Skeletal muscle satellite cell (primary cell): ENCODE data around the gene RASSF1.

Experiments
- H3K27me3 ChIP-seq: 2 replicates; pipeline ENCODE4 v1.7.0; 2013; ENCODE audit warnings: low read length; ENCODE audit not compliant: control insufficient read depth, insufficient read depth
- H3K36me3 ChIP-seq: 2 replicates; pipeline ENCODE4 v1.7.0; 2013; ENCODE audit warnings: mild to moderate bottlenecking, control low read depth, low read length; ENCODE audit not compliant: insufficient read depth
- H3K4me1 ChIP-seq: 2 replicates; pipeline ENCODE4 v1.7.0; 2013; ENCODE audit warnings: low read length; ENCODE audit not compliant: control insufficient read depth, insufficient read depth
- H3K4me2 ChIP-seq: 2 replicates; pipeline ENCODE4 v1.7.0; 2013; ENCODE audit warnings: mild to moderate bottlenecking, low read length
- H3K4me3 ChIP-seq: 2 replicates; pipeline ENCODE4 v1.7.0; 2013; ENCODE audit warnings: low read length
- H3K9ac ChIP-seq: 2 replicates; pipeline ENCODE4 v1.7.0; 2013; ENCODE audit warnings: mild to moderate bottlenecking, low read depth, low read length, moderate library complexity
- H3K9me3 ChIP-seq: replicated peaks from 2 replicates; pipeline ENCODE4 v1.7.0; 2013; ENCODE audit warnings: mild to moderate bottlenecking, control low read depth, low read length

Gene RASSF1

DNA sequence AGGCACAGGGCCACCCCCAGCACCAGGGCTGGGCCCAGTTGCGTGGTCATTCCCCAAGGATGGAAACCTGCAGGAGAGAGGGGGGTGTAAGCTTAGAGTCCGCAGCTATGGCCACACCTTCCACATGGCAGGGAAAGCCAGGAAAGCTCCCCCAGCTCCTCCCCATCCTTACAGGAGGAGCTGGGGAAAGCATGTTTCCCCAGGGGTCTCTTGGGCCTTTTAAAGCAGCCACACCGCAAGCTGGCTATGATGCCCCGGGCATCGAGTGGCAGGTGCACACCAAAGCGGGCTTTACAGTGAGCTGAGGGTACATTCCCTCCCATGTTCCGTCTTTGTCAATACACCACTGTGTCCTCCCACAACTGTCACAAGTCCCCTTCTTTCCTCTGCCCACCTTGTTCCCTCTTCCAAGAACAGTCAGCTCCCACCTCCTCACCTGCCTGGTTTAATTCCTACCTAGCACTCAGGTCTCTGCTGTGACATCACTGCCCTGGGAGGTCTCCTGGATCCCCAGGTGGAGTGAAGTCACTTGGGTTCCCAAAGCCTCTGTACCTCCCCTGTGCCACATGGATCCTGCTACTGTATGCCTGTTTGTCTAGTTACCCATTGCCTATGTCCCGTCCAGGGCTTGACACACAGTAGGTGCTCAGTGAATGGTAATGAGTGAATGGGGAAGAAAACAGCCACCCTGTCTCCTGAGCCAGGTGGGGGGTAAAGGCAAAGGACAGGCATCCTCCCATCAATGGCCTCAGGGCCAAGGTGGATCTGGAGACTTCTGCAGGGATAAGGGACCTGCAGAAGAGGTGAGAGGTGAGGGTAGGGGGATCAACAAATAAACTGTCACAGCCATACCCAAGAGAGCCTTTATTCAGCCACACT, 44.8 kb downstream of the RASSF1 start:
- Histone ChIP-seq H3K36me3 (no peaks in the 10 kb centered on the region), H3K9me3 (no peaks in the 10 kb centered on the region), H3K4me2 (no peak overlapping the region), H3K27me3 (no peaks in the 10 kb centered on the region), H3K4me1 (peaks cover 28% of the 10 kb centered on the region), H3K4me3 (no peak overlapping the region), H3K9ac (no peak overlapping the region)

DNA sequence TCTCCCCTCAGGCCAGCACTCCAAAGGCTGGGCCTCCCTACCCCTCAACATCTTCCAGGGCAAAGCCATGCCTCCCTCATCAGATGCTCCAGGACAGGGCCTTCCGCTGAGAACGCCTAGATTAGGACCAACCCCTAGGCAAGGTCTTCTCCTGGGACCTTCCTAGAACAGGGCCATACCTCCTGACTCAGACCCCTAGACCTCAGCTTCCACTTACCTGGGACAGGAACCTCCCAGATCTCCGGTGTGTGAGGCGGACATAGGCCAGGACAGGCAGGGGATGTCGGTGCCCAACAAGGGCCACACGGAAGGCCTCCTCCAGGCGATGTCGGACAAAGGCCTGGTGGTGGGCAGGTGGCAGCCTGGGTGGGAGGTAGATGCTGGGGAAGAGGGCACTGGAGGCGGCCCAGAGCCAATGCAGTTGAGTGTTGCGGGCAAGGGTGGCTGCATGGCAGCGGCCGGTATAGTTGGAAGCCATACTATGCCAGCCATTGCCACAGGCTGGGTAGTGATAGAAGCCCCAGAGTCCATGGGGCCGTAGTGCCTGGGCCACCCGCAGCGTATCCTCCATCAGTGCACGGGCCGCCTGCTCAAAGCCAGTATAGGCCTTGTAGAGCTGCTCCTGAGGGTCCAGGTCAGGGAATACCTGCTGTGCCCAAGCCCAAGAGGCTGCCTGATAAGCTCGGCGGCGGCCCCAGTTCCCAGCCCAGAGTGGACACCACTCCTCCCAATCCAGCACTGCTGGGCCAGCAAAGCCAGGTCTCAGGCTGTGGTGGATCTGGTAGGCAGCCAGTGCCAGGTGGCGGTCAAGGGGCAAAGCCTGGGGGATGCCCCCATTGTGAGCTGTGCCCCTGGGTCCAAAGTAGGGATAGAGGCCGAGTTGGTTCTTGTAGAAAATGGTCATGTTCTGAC, 45.9 kb downstream of the RASSF1 start:
- no peak overlapping the region for H3K4me2 ChIP-seq
- H3K9me3 ChIP-seq, result no peaks in the 10 kb centered on the region
- no peak overlapping the region for H3K4me3 ChIP-seq
- H3K4me1 ChIP-seq, result peaks cover 18% of the 10 kb centered on the region
- H3K27me3 ChIP-seq, result no peaks in the 10 kb centered on the region
- peaks cover 7% of the 10 kb centered on the region for H3K36me3 ChIP-seq
- no peak overlapping the region for H3K9ac ChIP-seq

- Histone ChIP-seq H3K27me3 (no peaks in the 10 kb centered on the region), H3K36me3 (peaks cover 13% of the 10 kb centered on the region), H3K4me1 (peaks cover 17% of the 10 kb centered on the region), H3K9me3 (no peaks in the 10 kb centered on the region), H3K9ac (no peak overlapping the region), H3K4me3 (no peak overlapping the region), H3K4me2 (no peak overlapping the region)
Measured at GRCh38 chr3:50294089-50294488, 46.5 kb downstream of the RASSF1 start.

- peaks cover 19% of the 10 kb centered on the region for H3K36me3 ChIP-seq
- H3K27me3 ChIP-seq, result no peaks in the 10 kb centered on the region
- peak overlapping the region; percentile 66 for H3K9ac ChIP-seq
- H3K9me3 ChIP-seq, result no peaks in the 10 kb centered on the region
- peak overlapping the region; percentile 66 for H3K4me3 ChIP-seq
- H3K4me1 ChIP-seq, result peaks cover 9% of the 10 kb centered on the region
- peak overlapping the region; percentile 86 for H3K4me2 ChIP-seq
Measured at GRCh38 chr3:50293079-50293801, 47.4 kb downstream of the RASSF1 start.

- peaks cover 27% of the 10 kb centered on the region for H3K36me3 ChIP-seq
- H3K4me3 ChIP-seq, result peak within 1 kb of the TSS; percentile 85
- H3K4me2 ChIP-seq, result peak within 1 kb of the TSS; percentile 91
- peak within 1 kb of the TSS; percentile 88 for H3K9ac ChIP-seq
- peaks cover 6% of the 10 kb centered on the region for H3K4me1 ChIP-seq
- H3K9me3 ChIP-seq, result no peaks in the 10 kb centered on the region
- H3K27me3 ChIP-seq, result no peaks in the 10 kb centered on the region
Measured at GRCh38 chr3:50292159-50293078, 48.2 kb downstream of the RASSF1 start, which contains the start of gene IFRD2. Gene IFRD2, minus strand, starts transcription at chr3:50292429. Its CDS starts 155 bp downstream, at chr3:50292274.

GRCh38 chr3:50290161-50290641, 50.4 kb downstream of the RASSF1 start:
- Histone ChIP-seq H3K4me2 (peak overlapping the region; percentile 91), H3K4me3 (no peak overlapping the region), H3K36me3 (peaks cover 38% of the 10 kb centered on the region), H3K9me3 (no peaks in the 10 kb centered on the region), H3K9ac (no peak overlapping the region), H3K4me1 (peaks cover 6% of the 10 kb centered on the region), H3K27me3 (no peaks in the 10 kb centered on the region)

DNA sequence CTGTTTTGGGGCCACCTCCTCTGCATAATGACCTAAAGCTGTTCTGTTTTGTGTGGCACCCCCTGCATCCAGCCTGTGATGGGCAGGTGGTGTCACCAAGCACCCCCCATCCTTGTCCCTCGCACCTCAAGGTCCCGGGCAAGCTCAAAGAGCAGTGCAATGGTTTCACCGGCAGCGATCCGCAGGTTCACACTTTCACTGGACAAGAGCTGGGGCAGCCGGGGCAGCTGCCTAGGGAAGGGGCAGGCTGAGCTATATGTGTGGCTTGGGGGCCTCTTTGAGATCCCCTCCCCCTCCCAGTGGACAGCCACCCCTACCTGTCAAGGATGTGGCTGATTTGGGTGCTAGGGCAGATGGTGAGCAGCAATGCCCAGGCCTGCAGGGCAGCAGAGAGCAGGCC, 51.5 kb downstream of the RASSF1 start:
- Histone ChIP-seq H3K27me3 (no peaks in the 10 kb centered on the region), H3K4me1 (peaks cover 6% of the 10 kb centered on the region), H3K36me3 (peaks cover 38% of the 10 kb centered on the region), H3K9me3 (no peaks in the 10 kb centered on the region), H3K4me2 (no peak overlapping the region), H3K4me3 (no peak overlapping the region), H3K9ac (no peak overlapping the region)

GRCh38 chr3:50288387-50289007, 52.1 kb downstream of the RASSF1 start:
- Histone ChIP-seq H3K36me3 (peaks cover 38% of the 10 kb centered on the region), H3K27me3 (no peaks in the 10 kb centered on the region), H3K9me3 (no peaks in the 10 kb centered on the region), H3K4me1 (peaks cover 6% of the 10 kb centered on the region), H3K9ac (no peak overlapping the region), H3K4me3 (no peak overlapping the region), H3K4me2 (no peak overlapping the region)

DNA sequence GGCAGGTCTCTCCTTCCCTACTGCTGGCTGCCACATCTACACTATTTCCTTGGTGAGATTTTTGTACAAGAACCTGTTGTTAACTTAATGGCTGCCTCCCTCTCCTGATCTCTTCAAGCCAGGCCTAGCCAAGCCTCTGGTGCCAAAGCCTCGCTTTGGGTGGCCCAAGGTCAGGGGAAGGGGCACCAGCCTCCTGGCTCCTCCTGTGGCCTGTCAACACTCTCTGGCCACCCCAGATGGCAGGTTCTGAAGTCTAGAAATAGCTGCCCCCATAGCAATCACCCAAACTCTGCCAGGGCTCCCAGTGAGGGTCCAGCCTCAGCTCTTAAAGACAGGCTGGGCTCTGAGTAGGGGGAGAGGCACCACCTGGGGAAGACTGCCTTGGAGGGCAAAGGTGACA, 53.4 kb downstream of the RASSF1 start:
- no peaks in the 10 kb centered on the region for H3K4me1 ChIP-seq
- no peak overlapping the region for H3K9ac ChIP-seq
- no peaks in the 10 kb centered on the region for H3K9me3 ChIP-seq
- H3K4me2 ChIP-seq, result no peak overlapping the region
- no peak overlapping the region for H3K4me3 ChIP-seq
- H3K36me3 ChIP-seq, result peaks cover 38% of the 10 kb centered on the region
- H3K27me3 ChIP-seq, result no peaks in the 10 kb centered on the region
